Right lobe of liver (tissue), 4 donors: ENCODE results near the gene C2CD4B.

Source experiments
- CTCF ChIP-seq, 4 donors: fragments of 200-600 bp in 3 of 4; fragments of 450-650 bp in 1 of 4; IDR thresholded peaks; one replicate each; pipeline versions ENCODE4 v1.5.1 to v1.8.0; 2016 to 2022; ENCODE audit warnings: antibody characterized with exemption in 4 of 4, mild to moderate bottlenecking in 2 of 4
- POLR2A ChIP-seq: fragments of 450-650 bp; IDR thresholded peaks from one replicate; pipeline ENCODE4 v1.6.1; 2017; ENCODE audit warnings: antibody characterized with exemption, mild to moderate bottlenecking
- donor health status: DM: no; HTN: no; CAD: no.
- donor health status: DM: no; HTN: no; CAD: no.
- donor health status: DM: no; HTN: yes; CAD: no.

- TF ChIP-seq POLR2A = no peak
- TF ChIP-seq CTCF (IDR thresholded peaks at IDR 0.05) = no peak
Observed at GRCh38 chr15:62141643-62142588, 23.2 kb downstream of the C2CD4B start.
